PC-3 (cell line): ENCODE data around the gene FTO.

Experiments used
- EZH2phosphoT487 ChIP-seq: fragments of 300-600 bp; sonication (generic); IDR thresholded peaks from 2 replicates; pipeline ENCODE4 v1.6.1; 2018; ENCODE audit warnings: mild to moderate bottlenecking, antibody characterized with exemption, low read length, borderline replicate concordance
- TF ChIP-seq, protein P1 (sequence below): fragments of 300-600 bp; sonication (generic); conservative IDR thresholded peaks from 2 replicates; pipeline ENCODE4 v1.5.1; 2017; ENCODE audit warnings: antibody characterized with exemption, low read depth, mild to moderate bottlenecking, low read length

DNA sequence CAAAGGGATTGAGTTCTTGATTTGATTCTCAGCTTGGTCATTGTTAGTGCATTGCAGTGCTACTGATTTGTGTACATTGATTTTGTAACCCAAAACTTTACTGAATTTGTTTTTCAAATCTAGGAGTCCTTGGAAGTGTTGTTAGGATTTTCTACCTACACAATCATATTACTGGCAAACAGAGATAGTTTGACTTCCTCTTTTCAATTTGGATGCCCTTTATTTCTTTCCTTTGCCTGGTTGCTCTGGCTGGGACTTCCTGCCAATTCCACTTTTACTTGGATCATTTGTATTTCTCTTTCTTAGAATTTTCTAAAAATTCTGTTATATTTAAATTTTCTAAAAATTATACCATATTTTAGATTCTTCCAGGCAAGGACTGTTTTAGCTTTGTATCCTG lies 151.1 kb downstream of the FTO start:
- TF ChIP-seq EZH2phosphoT487: no peak
- TF ChIP-seq, protein P1, sequence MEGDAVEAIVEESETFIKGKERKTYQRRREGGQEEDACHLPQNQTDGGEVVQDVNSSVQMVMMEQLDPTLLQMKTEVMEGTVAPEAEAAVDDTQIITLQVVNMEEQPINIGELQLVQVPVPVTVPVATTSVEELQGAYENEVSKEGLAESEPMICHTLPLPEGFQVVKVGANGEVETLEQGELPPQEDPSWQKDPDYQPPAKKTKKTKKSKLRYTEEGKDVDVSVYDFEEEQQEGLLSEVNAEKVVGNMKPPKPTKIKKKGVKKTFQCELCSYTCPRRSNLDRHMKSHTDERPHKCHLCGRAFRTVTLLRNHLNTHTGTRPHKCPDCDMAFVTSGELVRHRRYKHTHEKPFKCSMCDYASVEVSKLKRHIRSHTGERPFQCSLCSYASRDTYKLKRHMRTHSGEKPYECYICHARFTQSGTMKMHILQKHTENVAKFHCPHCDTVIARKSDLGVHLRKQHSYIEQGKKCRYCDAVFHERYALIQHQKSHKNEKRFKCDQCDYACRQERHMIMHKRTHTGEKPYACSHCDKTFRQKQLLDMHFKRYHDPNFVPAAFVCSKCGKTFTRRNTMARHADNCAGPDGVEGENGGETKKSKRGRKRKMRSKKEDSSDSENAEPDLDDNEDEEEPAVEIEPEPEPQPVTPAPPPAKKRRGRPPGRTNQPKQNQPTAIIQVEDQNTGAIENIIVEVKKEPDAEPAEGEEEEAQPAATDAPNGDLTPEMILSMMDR: no peak
